Glomerular visceral epithelial cell (primary cell): ENCODE data around the gene TBC1D5.
A peak's percentile ranks its signal among the peaks of the same experiment; 100 is the strongest.

Experiments used
- DNase-seq: peaks from one replicate; pipeline ENCODE4 v3.0.0-alpha.2; 2016; ENCODE audit errors: extremely low spot score

TBC1D5 gene

DNA sequence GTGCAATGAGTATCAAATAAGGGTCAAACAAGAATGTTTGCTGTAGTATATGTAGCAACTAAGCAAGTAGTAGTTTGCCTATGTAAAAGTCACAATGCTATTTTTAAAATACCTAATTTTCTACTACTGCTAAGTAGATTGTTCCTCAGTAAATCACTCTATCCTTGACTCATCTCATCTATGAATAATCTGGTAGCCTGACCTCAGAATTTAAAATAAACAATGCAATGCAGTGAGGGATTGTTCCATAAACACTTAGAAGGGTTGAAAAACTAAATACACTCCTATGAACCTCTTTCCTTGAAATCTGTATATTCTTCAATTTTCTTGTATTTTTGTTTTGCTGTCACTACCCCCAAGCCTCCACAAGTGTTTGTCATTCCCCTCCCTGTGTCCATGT is 253.3 kb downstream of the TBC1D5 start:
- no peak for DNase-seq

DNA sequence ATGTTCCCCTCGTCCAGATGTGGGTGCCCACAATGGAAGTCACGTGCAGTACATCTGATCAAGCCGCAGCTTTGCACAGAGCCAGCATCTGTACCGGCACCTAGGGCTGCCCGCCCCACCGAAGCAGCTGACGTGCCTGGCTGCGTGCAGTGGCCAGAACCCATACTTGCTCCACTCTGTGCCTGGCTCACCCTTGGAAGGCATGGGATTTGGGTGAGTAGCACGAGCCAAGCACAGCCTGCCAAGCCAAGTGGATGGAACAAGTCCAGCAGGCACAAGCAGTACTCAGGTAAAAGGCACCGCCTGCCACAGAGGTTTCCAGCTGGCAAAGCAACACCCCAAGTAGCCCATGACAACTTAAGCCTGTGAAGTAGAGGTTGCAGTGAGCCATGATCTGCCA is 261.3 kb downstream of the TBC1D5 start:
- no peak for DNase-seq

DNA sequence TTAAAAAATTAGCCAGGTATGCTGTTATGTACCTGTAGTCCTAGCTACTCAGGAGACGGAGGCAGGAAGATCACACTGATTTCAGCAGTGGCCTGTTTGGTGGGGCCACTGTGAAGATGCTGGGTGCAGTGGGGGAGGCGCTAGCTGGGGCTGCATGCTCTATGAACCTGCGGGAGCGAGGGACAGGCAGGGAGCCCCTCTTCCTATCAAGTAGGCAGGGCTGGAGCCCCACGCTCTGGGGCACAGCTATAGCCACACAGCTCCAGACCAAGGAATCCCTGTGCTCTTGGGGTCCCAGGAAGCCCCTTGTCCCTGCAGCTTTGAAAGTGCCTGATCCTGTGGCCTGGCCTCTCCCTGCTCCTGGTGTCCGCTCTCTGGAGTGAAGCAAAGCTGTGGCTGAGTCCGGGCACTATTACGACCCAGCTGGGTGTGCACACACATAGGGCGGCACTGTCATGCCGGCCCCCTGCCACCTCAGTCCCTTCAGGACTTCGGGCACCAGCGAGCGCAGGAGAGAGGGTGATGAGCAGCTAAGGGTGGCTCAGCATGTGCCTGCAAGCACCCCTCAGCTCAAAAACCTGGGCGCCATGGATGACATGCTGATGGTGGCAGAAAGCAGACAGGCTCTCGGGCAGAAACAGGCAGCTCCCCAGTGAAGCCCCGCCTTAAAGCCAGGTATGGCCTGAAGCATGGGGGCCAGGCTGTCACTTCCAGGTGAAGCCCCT is 262.6 kb downstream of the TBC1D5 start:
- DNase-seq, result no peak

DNA sequence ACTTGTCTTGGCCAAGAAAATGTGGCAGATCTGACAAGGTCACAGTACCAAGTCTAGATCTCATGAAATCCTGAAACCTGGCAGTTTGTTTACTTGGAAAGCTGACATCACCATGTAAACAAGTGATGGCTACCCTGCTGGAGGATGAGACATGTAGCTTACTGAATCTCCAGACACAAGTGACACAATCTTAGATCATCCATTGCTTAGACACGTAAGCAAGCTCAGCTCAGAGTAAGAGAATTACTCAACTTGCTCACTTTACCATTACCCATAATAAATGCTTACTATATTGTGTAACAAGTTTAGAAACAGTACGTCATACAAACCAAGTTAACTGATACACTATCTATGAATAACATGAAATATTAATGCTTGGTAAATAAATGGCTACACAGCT is 263.8 kb downstream of the TBC1D5 start:
- no peak for DNase-seq

DNA sequence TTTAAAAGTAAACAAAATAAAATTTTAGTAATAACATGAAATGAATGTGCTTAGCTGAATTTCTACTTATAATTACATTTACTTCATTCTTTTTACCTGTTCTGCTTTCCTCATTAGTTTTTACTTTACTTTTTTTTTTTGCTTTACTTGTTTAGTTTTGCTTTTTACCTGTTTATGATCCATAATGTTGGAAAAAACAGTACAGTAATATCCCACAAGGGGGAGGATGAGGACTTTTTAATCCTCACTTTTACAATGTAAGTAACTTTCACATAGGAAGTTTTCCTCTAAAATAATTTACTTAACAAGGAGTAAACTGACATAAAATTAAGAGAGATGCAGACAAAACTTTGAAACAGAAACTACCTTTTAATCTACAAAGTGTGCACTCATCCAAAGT is 268.7 kb downstream of the TBC1D5 start:
- DNase-seq, result peak; percentile 5

DNA sequence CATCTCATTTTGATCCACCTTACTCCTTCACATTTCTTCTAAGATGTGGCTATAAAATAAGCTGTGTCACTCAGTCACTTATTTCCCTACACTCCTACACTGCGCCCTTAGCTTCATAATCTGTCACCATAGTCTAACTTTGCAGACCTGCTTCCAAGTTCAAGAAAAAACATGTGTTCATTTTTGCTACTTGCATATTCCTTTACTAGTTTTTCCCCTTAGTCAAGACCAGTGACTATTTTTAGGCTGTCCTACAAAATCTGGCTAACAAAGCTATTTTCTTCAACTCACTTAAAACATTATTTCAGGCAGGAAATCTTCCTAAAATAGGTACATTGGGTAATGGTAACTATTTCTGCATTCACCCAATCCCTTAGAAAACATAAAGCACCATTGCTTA is 272.5 kb downstream of the TBC1D5 start:
- no peak for DNase-seq

DNA sequence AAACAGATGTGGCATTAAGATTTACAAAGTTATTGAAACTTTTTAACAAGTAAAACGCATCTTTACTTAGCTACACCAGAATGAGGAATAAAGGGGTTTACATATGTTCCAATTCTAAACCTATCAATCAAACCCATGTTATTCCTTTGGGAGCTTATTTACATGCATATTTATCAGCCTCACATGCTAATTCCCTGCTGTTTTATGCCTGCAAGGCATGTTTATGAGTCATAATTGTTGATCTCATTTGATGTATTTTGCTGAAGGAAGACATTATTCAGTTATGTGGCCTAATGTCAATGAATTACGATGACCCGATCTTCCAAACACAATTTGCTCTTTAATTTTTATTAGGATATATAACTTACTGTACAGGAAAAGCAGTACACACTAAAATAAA is 272.9 kb downstream of the TBC1D5 start:
- no peak for DNase-seq

DNA sequence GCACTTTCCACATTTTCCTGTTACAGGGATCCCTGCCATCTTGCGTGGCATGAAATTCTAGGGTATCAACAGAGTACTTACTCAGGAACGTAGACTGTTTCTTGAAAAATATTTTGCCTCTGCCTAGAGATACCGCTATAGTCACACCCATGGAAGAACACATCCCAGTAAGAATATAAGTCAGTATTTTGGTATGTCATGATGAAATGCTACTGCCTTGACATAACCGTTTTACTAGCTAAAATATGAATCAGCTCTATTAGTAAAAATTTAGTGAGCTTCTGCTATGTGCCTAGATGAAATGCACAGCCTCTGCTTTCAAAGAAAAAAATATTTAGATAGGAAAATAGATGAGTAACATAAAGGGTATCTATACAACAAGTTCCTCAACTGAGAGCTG is 276.4 kb downstream of the TBC1D5 start:
- DNase-seq, result no peak

DNA sequence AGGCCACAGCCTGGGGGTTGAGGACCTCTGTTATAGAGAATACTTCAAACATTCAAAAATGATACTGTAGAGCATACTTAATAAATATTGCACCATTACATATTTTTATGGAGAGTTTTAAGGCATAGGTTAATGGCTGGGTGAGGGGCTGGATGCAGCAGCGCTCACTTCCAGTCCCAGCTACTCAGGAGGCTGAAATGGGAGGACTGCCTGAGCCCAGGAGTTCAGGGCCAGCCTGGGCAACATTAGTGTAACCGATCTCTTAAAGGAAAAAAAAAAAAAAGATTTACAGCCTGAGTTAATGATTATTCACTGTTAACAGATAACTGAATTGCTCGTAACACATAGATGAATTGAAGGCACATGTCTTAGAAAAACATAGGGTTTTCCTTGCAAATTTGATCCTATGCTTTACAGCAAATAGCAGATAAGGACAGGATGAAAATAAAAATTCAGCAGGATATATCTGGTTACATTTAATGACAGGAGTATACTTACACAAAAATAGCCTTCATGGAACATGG is 282.9 kb downstream of the TBC1D5 start:
- DNase-seq, result peak; percentile 2

DNA sequence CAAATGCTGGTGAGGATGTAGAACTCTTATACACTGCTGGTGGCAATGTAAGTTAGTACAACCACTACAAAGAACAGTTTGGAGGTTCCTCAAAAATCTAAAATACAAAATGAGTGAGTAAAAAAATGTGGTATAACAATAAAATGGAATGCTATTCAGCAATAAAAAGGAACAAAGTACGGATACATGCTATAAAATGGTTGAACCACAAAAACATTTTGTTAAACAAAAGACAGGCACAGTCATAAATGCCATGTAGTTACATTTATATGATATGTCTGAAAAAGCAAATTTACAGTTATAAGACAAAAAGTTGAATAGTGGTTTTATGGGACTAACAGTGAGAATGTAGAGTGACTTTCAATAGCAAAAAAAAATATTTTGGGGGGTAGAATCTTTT is 285.8 kb downstream of the TBC1D5 start:
- no peak for DNase-seq

DNA sequence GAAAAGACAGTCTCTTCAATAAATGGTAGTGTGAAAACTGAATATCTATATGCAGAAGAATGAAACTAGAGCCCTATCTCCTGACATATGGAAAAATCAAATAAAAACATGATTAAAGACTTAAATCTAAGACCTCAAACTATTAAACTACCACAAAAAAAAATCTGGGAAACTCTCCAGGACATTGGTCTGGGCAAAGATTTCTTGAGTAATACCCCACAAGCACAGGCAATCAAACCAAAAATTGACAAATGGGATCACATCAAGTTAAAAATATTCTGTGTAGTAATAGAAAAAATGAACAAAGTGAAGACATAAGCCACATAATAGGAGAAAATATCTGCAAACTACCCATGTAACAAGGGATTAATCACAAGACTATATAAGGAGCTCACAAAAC is 286.4 kb downstream of the TBC1D5 start:
- DNase-seq, result no peak

DNA sequence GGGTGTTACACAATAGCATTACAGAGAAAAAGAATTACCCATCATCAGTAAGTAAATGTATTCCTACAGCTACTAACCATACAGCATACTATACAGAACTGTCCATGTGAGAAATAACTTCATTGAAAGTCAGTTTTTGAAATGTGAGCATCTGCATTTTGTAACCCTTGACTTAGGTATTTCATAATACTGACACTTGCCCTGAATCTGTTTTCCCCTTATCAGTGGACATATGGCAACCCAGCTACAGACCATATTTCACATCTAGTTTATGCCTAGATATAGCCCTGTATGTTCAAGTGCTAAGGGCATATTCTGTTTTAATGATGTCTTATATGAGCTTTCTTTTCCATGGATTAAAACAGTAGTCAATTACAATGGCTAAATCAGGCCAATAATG is 297.6 kb downstream of the TBC1D5 start:
- DNase-seq, result no peak

DNA sequence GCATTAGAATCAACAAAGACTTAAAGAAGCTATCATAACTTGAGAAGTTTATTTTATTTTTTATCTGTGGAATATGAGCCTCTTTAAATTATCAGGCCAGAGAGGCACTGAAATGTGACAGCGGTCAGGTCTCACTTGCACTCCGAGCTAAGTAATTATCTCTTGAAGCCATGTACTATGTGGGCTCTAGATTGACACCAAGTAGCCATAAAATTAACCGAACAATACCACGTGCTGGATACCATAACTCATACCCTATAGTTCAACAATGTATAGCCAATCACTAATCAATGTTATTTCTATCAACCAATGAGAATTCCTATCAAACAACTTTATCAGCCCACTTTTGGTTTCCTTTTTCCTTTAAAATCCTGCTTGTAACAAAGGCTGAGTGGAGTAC is 299.3 kb downstream of the TBC1D5 start:
- no peak for DNase-seq

DNA sequence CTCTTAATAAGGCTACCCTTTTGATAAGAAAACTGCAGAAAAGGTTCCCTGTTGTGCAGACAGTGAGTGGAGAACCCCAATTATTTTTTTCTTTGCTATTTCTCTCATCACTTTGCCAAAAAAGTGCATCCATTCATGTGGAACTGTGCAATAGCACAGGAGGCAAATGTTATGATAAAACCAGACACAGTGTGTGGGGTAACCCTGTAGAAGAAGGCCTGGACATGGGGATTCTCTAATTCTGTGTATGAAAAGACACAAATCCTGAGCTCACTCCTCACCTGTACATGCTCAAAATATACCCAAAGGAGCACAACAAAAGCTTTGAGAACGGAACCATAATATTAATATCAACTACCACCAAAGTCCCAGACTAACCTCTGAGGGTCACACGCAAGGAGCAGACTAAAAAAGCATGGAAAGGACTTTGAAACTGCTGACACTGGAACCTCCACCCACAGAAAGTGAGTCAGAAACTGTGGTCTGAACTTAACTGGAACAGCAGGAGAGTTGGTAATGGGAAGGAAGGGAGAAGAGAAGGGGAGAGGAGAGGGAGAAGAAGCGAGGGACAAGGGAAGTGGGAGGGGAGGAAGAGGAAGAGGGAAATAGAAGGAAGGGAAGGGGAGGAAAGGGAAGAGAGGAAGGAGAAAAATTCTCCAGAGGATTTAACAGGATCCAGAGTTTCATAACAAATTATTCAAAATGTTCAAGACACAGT is 299.9 kb downstream of the TBC1D5 start:
- DNase-seq, result peak; percentile 9

DNA sequence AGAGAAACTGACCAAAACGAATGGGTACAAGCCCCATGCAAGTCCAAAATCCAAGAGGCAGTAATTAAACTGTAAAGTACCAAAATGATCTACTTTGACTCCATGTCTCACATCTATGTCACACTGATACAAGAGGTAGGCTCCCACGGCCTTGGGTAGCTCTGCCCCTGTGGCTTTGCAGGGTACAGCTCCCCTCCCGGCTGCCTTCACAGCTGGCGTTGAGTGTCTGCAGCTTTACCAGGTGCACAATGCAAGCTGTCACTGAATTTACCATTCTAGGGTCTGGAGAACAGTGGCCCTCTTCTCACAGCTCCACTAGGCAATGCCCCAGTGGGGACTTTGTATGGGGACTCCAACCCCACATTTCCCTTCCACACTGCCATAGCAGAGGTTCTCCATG is 308.6 kb downstream of the TBC1D5 start:
- DNase-seq, result no peak

DNA sequence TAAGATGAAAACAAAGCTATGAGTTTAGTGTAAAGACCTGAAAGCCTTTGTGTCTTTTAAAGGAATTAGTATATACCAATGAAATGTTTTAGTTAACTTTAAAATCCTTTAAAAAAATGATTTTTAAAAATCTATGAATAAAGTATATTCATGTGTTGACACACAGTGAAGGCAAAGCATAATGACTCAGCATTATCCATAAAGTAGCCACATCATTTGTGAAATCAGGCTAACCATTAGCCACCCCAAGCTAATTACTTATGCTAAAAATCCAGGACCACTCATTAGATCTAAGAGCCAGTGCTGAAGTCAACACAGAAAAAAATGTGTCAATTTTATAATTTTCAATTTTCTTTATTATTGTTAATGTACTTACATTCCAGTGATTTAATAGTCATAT is 310.2 kb downstream of the TBC1D5 start:
- no peak for DNase-seq

DNA sequence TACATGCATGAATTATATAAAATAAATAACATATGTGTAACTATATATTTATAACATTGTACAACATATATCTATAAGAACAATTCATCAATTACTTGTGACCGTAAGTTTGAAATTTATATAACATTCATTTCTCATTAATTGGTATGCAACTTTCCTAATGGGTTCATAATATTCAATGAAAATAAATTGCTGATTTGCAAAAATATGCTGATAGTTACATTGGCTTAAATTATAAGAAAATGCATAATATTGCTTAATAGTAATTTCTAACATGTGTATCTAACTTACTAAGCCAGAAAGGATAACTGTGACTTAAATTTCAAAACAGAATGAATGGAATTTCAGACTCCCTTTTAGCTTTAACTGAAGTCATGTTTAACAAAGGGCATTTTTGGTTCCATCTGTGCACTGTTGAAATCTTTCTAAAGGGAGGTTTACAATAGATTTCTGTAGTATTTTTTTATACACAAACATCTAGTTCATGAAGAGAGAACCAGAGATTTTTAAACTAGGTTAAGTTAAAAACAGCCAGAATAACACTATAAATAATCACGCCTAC is 310.9 kb downstream of the TBC1D5 start:
- DNase-seq, result no peak

DNA sequence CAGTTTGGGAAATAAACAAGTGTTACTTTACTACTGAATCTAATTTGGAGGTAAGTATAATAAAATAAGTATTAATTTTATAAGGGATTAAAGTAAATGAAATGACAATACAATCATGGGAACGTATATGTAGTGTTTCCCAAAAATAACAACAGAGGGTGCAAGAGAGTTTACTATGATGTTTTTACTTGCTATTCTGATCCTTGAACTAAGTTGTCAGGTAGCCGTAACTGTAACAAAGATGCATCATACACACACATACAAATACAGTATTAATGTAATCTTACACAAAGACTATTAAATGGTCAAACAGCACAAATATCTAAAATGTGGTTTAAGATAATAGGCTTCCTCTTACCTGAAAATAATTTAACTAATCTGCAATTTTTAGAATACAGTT is 311.4 kb downstream of the TBC1D5 start:
- peak; percentile 28 for DNase-seq

DNA sequence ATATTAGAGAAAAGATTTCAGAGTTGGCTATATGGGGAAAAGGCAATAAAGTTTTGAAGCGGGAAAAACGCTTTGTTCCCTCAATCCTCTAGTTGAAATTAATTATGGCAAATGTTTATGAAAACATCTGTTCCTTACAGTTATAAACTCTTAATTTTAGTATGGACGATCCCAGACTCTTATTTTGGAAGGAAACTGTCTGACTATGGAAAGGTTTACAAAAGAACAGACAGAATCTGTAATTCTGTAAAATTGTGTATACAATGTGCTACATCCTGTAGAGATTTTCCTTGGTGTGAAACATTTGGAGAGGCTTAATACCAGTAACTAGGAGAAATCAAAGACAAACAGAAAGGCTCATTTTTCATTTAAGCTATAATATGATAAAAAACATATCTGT is 311.8 kb downstream of the TBC1D5 start:
- no peak for DNase-seq

DNA sequence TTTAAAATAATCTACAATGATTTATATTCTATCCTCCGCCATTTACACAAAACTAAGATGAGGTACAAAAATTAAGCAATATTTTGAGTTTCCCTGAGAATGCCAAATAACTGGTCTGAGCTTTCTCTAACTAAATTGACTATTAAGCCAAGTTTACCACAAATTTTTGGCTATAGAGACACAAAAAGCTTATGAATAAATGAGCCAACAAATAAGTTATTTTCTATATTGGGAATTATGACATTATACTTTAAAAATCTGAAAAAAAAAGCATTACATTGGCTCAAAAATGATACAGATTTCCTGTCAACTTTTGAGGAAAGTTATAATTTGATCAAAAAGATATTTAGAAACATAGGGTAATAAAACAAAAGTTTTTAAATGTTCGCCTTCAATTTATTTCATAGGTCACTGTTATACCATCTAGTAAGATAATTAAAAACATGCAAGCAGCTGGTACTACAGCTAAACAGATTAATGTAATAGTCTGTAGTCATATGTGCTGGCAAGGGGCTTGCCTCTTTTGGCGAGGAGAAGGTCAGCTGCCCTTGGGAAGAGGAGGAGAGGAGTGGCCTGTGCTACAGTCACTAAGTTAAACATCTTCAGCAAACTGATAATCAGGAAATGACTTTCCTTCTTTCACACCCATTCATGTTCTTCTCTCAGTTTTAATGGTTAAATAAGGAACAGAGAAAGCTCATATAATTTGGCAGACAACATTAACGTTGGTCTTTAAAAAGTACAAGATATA is 318.5 kb downstream of the TBC1D5 start:
- DNase-seq, result no peak

DNA sequence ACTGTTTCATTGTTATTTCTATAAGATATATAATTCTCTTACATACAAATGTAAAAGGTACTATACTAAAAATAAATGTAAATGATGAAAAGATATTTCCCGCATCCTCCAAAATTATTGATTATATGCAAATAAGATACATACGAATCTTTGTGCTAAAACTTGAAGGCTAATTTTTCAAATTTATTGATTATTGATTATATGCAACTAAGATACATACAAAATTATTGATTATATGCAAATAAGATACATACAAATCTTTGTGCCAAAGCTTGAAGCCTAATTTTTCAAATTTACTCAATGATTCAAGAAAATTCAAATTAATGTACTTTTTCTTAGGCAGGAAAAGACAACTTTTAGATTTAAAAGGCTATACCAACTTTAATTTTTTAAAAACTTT is 319.8 kb downstream of the TBC1D5 start:
- no peak for DNase-seq

DNA sequence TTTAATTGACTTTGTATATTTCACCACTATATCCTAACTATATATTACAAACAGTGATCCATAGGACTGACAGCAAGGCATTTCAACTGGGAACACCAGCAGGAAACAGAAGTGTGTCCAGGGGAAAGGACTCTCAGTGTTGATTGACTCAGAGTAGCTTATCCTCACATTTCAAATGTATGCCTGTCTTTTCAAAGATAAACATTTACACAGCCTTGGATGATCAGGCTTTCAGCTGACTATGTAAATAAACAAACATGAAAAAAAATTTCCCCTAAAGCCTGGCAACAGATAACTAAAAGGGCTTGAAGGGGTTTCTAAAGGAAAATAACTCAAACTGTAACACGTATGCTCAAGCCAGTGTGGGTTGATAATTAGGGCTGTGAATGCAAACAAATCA is 321.8 kb downstream of the TBC1D5 start:
- no peak for DNase-seq
